Measurements from ENCODE around the gene OR8K3. TPM values are rescaled to one million over a fixed set of nuclear protein-coding genes. Genes with fewer than 3 reads are reported as not detected.

OR8K3 gene
- total and polyA plus RNA-seq, 2 of the 8 experiments (the other 6 are each of a cell fraction or from before 2014, with no cell fraction given): not detected

DNA sequence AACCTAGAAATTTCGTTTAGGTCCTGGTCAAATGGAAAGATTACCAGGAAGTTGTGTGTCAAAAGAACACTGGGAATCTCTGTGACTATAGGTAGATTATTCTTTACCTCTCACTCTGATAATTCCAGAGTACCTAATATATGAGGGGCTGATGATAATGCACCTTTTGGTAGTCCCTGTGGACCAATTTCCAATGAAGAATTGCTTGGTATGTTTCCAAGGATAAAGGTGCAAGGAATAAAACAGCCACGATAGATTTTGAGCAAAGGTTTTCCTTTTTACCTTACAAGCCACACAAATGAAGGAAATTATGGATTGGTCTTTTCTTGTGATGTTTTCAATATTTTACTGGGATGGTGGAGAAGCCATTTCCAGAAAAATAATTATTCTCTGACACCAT lies 22.8 kb upstream of the OR8K3 start, which contains the start of gene OR8H1:
TSS of gene OR8H1 (minus strand) at position 101 of the 400 bp plus-strand sequence. CDS start 1,192 bp downstream, outside the sequence.
- Histone ChIP-seq H3K36me3 (ENCODE audit: control insufficient read depth in 2 of 4, insufficient read depth in 4 of 4, low read length in 3 of 4) (no peaks in the 10 kb centered on the region), H4K8ac (ENCODE audit: extremely low read depth, insufficient read depth, low read length) (no peak within 1 kb of the TSS), H2BK20ac (ENCODE audit: low read length) (no peak within 1 kb of the TSS), H2AK5ac (ENCODE audit: low read depth, low read length) (no peak within 1 kb of the TSS), H3K4me3 (ENCODE audit: extremely low read depth in 1 of 4, insufficient read depth in 2 of 4, low read depth in 3 of 4, low read length in 4 of 4) (no peak within 1 kb of the TSS), H2BK15ac (ENCODE audit: low read length) (no peak within 1 kb of the TSS), H2AFZ (ENCODE audit: low read length) (no peak within 1 kb of the TSS), H2BK120ac (replicated peaks; ENCODE audit: low read depth, low read length) (no peak within 1 kb of the TSS), H3K23me2 (ENCODE audit: low read depth, low read length) (no peaks in the 10 kb centered on the region), H3K79me1 (ENCODE audit: low read depth, low read length) (no peaks in the 10 kb centered on the region), H4K5ac (ENCODE audit: insufficient read length, low read depth, low read length) (no peak within 1 kb of the TSS), H2BK5ac (ENCODE audit: low read depth, low read length) (no peak within 1 kb of the TSS), H3K23ac (ENCODE audit: insufficient read length) (no peak within 1 kb of the TSS), H3K14ac (ENCODE audit: insufficient read length) (no peak within 1 kb of the TSS), H3K4me2 (ENCODE audit: insufficient read depth in 1 of 2, low read depth in 2 of 2, low read length in 2 of 2) (no peak within 1 kb of the TSS), H4K91ac (replicated peaks; ENCODE audit: insufficient read length, low read length) (no peak within 1 kb of the TSS), H3K4ac (replicated peaks; ENCODE audit: insufficient read length, low read depth, low read length) (no peak within 1 kb of the TSS), H3K56ac (replicated peaks; ENCODE audit: insufficient read length, low read depth, low read length) (no peak within 1 kb of the TSS), H3K9me3 (ENCODE audit: insufficient read depth in 2 of 2, low read depth in 1 of 2, low read length in 1 of 2) (no peaks in the 10 kb centered on the region), H4K20me1 (replicated peaks in 1 of 2; ENCODE audit: control insufficient read depth in 1 of 2, insufficient read depth in 2 of 2, low read length in 2 of 2) (no peaks in the 10 kb centered on the region), H3K27ac (ENCODE audit: low read depth, low read length) (no peak within 1 kb of the TSS), H3K9ac (replicated peaks in 1 of 4; ENCODE audit: extremely low read depth in 1 of 4, low read depth in 3 of 4, low read length in 3 of 4) (no peak within 1 kb of the TSS), H3K4me1 (replicated peaks in 1 of 4; ENCODE audit: control insufficient read depth in 3 of 4, insufficient read depth in 4 of 4, low read length in 3 of 4) (peaks cover 0 to 5% (median 0%) of the 10 kb centered on the region in 4 experiments; a peak in 2 of 7 replicates), H3K27me3 (replicated peaks in 1 of 4; ENCODE audit: control insufficient read depth in 3 of 4, extremely low read depth in 1 of 4, insufficient read depth in 3 of 4, low read length in 3 of 4) (no peaks in the 10 kb centered on the region), H2BK12ac (ENCODE audit: low read depth, low read length) (no peak within 1 kb of the TSS), H3K79me2 (ENCODE audit: control insufficient read depth in 1 of 2, insufficient read depth in 2 of 2, low read length in 2 of 2) (no peaks in the 10 kb centered on the region), H3K18ac (ENCODE audit: extremely low read depth, low read length) (no peak within 1 kb of the TSS)
- DNase-seq (ENCODE audit: low read depth in 1 of 2, low spot score in 2 of 2) (no peak), FAIRE-seq (no peak)
- ChIA-PET POLR2A (ENCODE audit: partially characterized antibody) (no interaction called here), CTCF (ENCODE audit: partially characterized antibody) (no interaction called here)
- 96% methylated on average over 2 of the region's 2 CpGs; no CpG with 5 or more reads in 1 of the 2 experiments for WGBS, 2 experiments (ENCODE audit: extremely low coverage in 1 of 2, insufficient coverage in 1 of 2, insufficient read length in 1 of 2, insufficient replicate concordance in 2 of 2, low coverage in 1 of 2, low lambda C conversion rate in 2 of 2, missing lambda C conversion rate in 1 of 2)
- TF ChIP-seq, protein P1, sequence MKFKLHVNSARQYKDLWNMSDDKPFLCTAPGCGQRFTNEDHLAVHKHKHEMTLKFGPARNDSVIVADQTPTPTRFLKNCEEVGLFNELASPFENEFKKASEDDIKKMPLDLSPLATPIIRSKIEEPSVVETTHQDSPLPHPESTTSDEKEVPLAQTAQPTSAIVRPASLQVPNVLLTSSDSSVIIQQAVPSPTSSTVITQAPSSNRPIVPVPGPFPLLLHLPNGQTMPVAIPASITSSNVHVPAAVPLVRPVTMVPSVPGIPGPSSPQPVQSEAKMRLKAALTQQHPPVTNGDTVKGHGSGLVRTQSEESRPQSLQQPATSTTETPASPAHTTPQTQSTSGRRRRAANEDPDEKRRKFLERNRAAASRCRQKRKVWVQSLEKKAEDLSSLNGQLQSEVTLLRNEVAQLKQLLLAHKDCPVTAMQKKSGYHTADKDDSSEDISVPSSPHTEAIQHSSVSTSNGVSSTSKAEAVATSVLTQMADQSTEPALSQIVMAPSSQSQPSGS (IDR thresholded peaks at IDR 0.05; ENCODE audit: low read length): no peak
- TF ChIP-seq, protein P2, sequence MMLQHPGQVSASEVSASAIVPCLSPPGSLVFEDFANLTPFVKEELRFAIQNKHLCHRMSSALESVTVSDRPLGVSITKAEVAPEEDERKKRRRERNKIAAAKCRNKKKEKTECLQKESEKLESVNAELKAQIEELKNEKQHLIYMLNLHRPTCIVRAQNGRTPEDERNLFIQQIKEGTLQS (IDR thresholded peaks at IDR 0.05; ENCODE audit: insufficient read depth, low read depth, low read length): no peak
- TF ChIP-seq FOSL1 (IDR thresholded peaks at IDR 0.05; ENCODE audit: insufficient read depth, low read depth, low read length) (no peak), HDAC2 (IDR thresholded peaks at IDR 0.05; ENCODE audit: borderline replicate concordance in 1 of 2, low read depth in 2 of 2, low read length in 2 of 2) (no peak), KDM5A (IDR thresholded peaks at IDR 0.05; ENCODE audit: low read length) (no peak), CBX8 (IDR thresholded peaks at IDR 0.05; ENCODE audit: borderline replicate concordance, low read depth, low read length) (no peak), NRF1 (IDR thresholded peaks at IDR 0.05; ENCODE audit: low read depth, low read length) (no peak), ASH2L (IDR thresholded peaks at IDR 0.05; ENCODE audit: low read length) (no peak), TBP (IDR thresholded peaks at IDR 0.05; ENCODE audit: low read depth, low read length) (no peak), EGR1 (IDR thresholded peaks at IDR 0.05; ENCODE audit: borderline replicate concordance, low read depth, low read length) (no peak), POU5F1 (IDR thresholded peaks at IDR 0.05; ENCODE audit: low read depth, low read length) (no peak)
